ENCODE data around the gene EEF2.
A peak's percentile ranks its signal among the peaks of the same experiment; 100 is the strongest.
"Not testable (repeated sequence)": the region's sequence is repeated elsewhere in the genome, so short reads cannot be mapped to it uniquely, and the experiment has no call there.

The EEF2 gene

DNA sequence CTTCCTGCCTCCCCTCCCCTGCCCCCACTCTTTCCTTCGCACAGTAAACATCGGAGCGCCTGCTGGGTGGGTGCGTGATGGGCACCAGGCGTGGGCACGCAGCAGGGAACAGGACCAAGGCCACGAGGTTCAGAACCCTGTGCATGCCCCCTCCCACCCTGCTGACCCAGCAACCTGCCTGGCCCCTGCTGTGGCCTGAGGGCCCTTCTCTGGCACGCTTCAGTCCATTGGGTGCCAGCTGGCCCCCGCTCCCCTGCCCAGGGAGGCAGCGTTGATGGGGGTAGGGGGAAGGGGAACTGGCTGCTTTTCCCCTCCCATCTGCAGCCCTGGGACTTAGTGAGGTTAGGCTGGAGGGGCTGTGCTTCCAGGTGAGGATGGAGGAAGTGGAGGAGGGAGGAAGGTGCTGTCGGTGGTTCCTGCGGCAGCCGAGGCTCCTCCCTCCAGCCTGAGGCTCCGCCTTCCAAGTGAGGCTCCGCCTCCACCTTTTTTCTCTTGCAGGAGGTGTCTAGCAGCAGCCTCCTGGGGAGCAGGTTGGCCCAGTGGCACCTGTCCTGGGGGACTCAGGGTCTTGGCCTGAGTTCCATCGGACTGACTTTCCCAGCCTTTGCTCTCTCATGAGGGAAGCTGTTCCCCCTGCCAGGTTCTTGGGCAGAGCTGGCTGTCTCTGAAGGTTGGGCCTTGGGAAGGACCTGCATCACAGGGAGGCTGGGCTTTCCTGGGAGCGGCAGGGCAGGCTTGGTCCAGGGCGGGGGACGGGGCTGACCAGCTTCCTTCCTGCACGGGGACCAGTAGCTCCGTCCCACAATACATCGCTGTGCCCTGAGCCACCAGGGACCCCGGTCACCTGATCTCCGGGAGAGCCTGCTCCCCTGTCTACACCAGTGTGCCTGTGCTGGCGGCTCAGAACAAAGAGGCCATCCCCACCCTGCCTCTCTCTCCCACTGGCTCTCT is 29.6 kb upstream of the EEF2 start:
- DNase-seq (ENCODE audit: low read depth in 3 of 3), result peak in 1 of 3 experiments; percentile 41

- DNase-seq (ENCODE audit: low read depth in 3 of 3), result no peak
These were observed 28.8 kb upstream of the EEF2 start for GRCh38 chr19:4013886-4014540.

GRCh38 chr19:4012975-4013634 is 27.8 kb upstream of the EEF2 start:
- no peak for DNase-seq (ENCODE audit: low read depth in 3 of 3)

- no peak for DNase-seq (ENCODE audit: low read depth in 3 of 3)
These were observed 27.1 kb upstream of the EEF2 start for GRCh38 chr19:4012092-4012974.

- not testable (repeated sequence) for DNase-seq (ENCODE audit: low read depth in 3 of 3)
These were observed 26.2 kb upstream of the EEF2 start for GRCh38 chr19:4011430-4011829.

- DNase-seq (ENCODE audit: low read depth in 3 of 3), result no peak
These were observed 25.5 kb upstream of the EEF2 start for GRCh38 chr19:4010808-4011110.

DNA sequence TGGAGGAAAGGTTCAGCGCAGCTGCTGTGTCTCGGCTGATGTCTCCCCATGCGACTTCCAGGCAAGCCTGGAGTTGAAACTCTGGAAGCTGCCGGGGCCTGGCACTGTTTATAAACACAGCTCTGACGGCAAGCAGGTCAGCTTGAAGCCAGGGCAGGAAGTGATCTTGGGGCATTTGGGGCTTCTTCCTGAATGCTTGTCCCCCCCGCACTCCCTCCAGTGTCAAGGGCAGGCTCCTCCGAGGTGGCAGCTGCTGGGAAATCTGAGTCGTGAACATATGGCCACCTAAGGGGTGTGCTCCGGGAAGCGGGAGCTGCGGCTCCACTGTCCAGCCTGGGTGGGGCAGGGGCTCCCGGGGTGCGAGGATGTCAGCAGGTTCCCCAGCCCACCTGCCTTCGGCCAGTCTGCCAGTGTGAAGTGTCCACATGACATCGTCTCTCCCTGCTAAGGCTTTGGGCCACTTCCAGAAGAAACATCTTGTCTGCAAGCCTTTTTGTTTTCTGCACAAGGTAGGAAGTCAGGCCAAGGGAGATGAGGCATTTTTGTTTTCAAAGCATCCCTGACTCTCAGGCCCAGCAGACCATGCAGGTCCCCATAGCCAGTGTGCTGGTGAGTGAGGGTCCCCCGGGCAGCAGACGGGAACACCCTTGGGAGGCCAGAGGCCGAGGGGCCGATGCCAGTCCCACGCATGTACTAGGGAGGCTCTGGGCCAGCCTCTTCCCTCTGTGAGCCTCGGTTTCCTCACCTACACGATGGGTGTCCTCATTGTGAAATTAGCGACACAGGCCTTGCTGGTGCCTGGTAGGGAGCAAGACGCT is 24.9 kb upstream of the EEF2 start:
- DNase-seq (ENCODE audit: low read depth in 3 of 3), result no peak

DNA sequence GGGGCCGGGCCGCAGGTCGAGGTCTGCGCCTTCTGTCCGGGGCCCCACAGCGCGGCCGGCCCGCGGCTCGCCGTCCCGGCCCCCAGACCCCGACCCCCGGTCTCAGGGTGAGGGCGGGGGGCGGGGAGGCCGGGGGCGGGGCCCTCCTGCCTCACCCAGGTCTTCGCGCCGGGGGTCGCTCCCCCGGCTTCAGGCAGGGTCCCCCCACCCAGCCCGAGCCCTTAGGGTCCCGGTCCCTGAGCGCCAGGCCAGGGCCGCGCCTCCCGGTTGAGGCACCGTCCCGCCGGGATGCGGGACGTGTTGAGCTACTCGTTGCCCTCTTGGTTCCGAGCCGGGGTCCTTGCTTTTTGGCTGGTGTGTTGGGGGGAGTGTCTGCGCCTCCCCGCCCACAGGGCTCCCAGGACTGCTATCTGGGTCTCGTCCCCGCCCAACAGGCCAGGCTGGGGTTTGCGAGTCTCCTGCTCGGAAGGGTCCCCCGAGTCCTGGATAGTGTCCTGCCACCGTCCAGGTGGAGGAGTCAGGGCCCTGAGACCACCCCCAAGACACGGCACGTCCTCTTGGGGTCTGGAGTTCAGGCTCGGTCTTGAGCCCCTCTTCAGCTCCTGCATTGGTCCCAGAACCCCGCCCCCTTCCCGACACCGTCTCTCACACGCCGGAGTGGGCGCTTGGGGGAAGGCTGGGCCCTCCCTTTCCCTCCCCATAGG is 22.7 kb upstream of the EEF2 start:
- no peak for DNase-seq (ENCODE audit: low read depth in 3 of 3)

- peak; percentile 87 to 93 (median 88) for DNase-seq (ENCODE audit: low read depth in 3 of 3)
These were observed 22.0 kb upstream of the EEF2 start, which contains the start of gene PIAS4 for GRCh38 chr19:4007021-4007835. Gene PIAS4 (plus strand): TSS chr19:4007736. CDS start chr19:4007761, 25 bp downstream.

DNA sequence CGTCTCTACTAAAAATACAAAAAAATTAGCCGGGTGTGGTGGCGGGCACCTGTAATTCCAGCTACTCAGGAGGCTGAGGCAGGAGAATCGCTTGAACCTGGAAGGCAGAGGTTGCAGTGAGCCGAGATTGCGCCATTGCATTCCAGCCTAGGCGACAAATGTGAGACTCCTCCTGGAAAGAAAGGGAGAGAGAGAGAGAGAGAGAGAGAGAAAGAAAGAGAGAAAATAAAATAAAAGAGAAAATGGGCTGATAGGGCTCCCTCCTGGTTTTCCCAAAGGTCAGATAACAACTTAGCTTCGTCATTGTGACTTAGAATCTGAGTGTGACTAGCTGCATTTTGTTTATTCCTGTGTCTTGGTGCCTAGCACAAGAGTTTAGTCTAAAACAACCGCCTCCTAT is 20.2 kb upstream of the EEF2 start:
- DNase-seq (ENCODE audit: low read depth in 3 of 3), result not testable (repeated sequence)

DNA sequence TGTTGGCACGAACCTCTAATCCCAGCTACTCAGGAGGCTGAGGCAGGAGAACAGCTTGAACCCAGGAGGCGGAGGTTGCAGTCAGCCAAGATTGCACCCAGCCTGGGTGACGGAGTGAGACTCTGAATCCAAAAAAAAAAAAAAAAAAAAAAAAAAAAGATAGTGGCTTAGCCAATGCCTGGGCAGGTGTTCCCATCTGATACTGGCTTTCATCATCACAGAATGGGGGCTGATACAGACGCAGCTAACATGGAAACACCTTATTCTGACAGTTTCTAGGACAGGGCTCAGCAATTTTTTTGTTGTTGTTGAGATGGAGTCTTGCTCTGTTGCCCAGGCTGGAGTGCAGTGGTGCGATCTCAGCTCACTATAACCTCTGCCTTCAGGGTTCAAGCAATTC is 15.5 kb upstream of the EEF2 start:
- DNase-seq (ENCODE audit: low read depth in 3 of 3), result not testable (repeated sequence)

- DNase-seq (ENCODE audit: low read depth in 3 of 3), result not testable (repeated sequence)
These were observed 13.6 kb upstream of the EEF2 start for GRCh38 chr19:3998667-3999412.

GRCh38 chr19:3995607-3996006 is 10.3 kb upstream of the EEF2 start:
- no peak for DNase-seq (ENCODE audit: low read depth in 3 of 3)

GRCh38 chr19:3990815-3991117 is 5.5 kb upstream of the EEF2 start:
- DNase-seq (ENCODE audit: low read depth in 3 of 3), result no peak

- DNase-seq (ENCODE audit: low read depth in 3 of 3), result peak; percentile 73 to 85 (median 78)
These were observed 2.5 kb upstream of the EEF2 start for GRCh38 chr19:3987619-3988371.

DNA sequence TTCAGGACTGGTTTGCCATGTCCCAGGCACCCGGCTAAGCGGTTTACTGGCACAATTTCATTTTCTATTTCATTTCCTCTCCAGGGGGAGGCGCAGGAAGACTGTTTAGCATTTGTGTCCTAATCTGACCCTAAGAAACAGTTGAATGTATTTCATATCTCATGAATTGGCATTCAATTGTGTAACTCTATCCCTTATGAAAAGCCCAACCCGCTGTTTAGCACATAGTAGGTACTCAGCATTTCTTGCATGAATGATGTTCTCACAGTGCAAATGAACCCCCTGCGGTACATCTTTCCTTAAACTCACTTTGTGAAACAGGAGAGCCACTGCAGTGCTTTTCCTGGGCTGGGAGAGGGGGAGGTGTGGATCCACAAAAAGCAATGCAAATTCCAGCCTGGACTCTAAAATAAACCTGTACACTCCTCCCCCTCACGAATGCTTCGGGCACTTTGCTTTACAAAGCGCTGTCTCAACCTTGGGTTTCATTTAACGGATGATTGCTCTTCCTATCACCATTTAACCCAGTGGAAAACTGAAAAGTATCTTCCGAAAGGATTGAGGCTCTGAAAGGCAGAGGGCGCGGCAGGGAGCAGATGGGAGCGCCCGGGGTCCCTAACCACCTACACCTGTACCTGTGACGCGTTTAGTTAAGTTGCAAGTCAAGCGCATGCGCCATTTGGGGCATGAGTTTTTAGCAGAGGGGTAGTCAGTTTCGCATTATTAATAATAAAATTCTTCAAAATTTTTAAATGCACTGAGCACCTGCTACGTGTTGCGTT is 1.2 kb upstream of the EEF2 start:
- no peak for DNase-seq (ENCODE audit: low read depth in 3 of 3)

GRCh38 chr19:3985643-3986259 is 488 bp upstream of the EEF2 start:
- DNase-seq (ENCODE audit: low read depth in 3 of 3), result no peak
